Effector CD4-positive, alpha-beta T cell (primary cell): ENCODE measurements around the gene RAB34.
A peak's percentile ranks its signal among the peaks of the same experiment; 100 is the strongest.

Source experiments
- DNase-seq: peaks from one replicate; pipeline ENCODE4 v3.0.0-alpha.2; 2020

RAB34 gene

GRCh38 chr17:28710861-28711722, 6.6 kb downstream of the RAB34 start:
- peak; percentile 83 for DNase-seq

GRCh38 chr17:28707339-28707720, 10.3 kb downstream of the RAB34 start:
- DNase-seq: no peak

DNA sequence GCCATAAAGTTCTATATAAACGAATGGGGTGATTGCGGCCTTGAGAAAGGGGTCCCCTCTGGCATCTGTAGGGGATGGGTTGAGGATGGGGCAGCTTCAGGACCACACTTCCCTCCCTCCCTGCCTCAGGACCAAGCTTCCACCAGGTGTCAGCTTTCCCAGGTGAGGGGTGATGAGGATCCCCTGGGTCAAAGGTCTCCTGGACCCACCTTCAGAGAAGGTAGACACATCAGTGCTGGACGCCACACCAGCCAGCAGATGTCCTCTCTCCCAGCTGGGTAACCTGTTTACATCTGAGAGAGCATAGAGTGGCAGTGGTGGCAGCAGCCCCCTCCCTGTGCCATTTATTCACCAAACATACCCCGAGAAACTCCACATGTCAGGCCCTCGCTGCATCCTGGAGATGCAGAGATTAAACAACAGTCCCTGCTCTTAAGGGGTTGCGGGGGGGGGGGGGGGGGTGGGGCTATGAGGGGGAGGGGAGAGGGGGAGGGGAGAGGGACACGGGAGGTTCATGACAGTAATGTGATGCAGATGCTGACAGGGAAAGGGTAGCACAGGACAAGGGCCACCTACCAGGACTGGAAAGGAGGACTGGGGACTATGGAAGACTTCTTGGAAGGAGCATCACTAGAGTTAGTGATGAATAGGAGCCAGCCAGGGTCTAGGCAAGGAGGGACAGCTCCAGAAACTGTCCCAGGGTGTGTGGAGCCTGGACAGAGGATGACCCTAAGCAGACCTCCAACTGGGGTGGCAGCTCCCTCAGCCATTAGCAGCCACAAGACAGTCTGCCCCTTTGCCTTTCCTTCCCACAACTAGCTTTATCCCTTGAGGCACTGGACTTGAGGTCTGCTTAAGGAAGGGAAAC, 11.0 kb downstream of the RAB34 start:
- DNase-seq: no peak

- no peak for DNase-seq
Measured at GRCh38 chr17:28705728-28706334, 11.8 kb downstream of the RAB34 start.

DNA sequence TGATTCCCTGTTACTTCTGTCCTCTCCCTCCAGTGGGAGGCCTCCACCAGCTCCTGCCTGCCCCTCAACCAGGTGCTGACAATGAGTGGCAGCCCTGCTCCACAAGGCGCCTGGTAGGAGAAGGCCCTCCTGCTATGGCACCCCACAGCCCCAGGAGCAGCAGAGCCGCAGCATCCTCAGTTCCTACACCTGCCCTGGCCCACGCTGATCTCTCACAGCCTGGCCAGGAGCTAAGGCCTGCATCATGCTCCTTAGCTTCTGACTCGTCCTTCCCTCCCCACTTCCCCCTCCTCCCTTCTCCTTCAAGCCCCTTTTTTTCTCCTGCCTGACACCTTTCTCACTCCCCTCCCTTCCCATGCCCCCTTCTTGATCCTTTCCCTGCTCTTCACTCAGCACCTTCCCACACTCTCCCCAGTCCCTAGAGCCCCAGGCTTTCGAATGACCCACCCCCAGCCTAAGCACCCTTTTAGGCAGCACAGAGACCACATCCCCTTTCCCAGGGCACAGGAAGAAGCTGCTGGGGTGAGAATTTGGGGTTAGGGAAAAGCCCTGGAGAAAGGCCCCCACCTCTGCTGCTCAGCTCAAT, 12.5 kb downstream of the RAB34 start:
- DNase-seq: no peak

- no peak for DNase-seq
Measured at GRCh38 chr17:28704219-28704858, 13.3 kb downstream of the RAB34 start.

DNA sequence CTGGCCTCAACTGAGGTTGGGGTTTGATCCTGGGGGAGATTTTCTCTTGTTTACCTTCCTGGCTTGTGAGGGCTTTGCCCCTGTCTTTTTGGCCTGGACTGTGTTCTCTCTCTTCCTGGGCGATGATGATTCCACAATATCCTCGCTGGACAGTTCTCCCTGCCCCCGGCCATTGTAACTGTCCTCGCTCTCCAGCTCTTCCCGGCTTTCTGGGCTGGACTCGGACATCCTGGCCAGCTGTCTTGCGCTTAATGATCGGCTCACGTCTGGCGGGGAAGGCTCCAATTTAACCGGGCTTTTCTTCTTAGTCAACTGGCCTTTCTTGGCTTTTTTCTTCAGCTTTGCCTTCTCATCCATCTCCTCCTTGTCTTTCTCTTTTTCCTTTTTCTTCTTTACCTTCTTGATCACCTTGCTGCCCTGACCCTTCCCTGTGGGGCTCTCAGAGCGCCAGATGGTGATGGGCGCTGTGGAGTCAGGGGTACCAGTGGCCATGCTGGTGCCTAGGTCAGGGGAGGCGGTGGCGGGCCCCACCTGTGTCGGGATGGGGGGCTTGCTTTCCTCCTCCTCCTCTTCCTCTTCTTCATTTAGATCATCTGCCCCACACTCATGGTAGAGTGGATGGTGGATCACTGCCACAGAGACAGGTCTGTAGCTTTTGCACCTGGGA, 14.0 kb downstream of the RAB34 start:
- DNase-seq: no peak

DNA sequence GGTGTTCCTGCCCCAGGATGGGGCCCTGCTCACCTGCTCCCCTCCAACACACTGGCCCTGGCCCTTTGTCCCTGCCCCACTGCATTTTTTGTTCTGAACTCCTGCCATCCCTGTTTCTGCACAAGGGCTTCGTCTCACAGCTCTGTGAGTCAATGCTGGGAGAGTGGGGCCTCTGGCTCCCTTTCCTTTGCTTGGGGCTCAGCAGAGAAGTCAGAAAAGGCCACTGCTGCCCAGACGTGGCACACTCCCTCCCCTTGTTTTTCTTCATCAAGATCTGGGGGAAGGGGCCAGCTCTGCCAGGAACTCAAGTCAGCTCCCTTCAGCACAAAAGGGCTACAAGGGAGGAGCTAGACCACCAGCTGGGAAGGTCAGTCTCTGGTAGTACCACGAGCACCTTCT, 14.9 kb downstream of the RAB34 start:
- no peak for DNase-seq

DNA sequence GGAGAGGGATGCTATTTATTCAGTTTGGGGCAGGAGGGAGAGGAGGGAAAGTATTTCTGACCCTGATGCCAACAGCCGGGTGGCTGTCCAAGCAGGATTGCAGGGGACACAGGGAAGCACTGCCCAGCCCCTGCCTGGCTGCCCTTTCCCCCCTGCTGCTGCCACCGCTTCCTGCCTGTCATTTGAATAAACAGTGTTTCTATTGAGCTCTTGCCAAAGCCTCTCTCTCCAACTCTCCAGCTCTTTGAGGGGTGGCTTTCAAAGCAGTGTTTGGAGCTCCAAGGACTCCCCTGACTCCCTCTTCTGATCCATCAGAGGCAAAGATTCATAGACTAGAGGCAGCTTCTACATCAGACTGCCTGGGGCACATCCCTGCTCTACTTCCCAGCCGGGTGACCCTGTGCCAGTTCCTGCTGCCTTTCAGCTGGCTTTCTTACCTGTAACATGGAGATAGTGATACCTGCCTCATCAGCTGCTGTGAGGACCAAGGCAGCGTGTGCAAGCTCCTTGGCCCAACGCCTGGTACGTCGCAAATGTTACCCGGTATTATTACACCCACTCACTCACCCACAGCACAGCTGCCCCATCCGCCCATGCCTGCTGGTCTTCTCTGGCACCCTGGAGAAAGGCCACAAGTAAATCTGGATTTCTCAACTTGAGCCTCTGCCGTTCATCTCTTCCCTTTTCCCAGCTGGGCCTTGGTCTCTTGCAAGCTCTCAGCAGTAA, 15.5 kb downstream of the RAB34 start:
- no peak for DNase-seq

DNA sequence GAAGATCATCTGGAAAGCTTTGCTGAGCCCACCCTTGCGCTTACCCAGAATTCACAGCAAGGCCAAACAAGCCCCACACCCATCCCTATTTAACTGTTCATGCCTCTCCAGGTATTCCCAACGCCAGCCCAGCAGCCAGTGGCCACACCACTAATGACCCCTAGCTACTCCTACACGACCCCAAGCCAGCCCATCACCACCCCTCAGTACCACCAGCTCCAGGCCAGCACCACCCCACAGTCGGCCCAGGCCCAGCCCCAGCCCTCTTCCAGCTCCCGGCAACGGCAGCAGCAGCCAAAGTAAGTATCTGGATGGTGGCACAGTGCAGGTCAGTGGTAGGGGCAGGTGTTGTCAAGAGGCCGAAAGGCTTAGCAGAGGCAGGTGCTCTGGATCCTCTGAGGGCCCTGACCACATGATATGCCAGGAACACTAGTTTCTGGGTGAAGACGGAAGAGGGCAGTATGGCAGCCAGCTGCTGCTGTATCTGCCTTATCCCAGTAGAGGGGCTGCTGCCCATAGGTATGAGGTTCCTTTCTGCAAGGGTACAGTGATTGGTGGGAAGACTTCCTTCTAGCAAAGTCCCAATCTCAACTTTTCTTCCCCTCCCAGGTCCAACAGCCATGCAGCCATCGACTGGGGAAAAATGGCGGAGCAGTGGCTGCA, 16.7 kb downstream of the RAB34 start:
- no peak for DNase-seq

GRCh38 chr17:28700278-28700677, 17.4 kb downstream of the RAB34 start:
- no peak for DNase-seq

- DNase-seq: no peak
Measured at GRCh38 chr17:28698253-28698941, 19.3 kb downstream of the RAB34 start.

- DNase-seq: no peak
Measured at GRCh38 chr17:28693869-28694268, 23.8 kb downstream of the RAB34 start.

DNA sequence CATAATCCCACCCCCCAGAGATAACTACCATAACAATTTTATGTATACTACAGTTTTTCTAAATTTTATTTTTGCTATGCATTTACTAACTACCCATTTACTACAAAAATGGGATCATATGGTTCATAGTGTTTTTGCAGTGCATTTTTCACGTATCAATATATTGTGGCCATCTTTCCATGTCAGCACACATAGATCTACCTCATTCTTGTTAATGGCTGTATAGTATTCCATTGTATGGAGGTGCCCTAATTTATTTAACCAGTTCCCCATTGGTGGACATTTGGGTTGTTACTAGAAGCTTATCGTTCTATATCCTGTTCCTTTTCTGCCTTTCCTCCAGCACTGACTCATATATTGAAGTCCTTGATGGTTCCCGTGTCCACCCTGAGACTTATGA, 28.7 kb downstream of the RAB34 start:
- DNase-seq: no peak

GRCh38 chr17:28688481-28688880, 29.2 kb downstream of the RAB34 start:
- no peak for DNase-seq

DNA sequence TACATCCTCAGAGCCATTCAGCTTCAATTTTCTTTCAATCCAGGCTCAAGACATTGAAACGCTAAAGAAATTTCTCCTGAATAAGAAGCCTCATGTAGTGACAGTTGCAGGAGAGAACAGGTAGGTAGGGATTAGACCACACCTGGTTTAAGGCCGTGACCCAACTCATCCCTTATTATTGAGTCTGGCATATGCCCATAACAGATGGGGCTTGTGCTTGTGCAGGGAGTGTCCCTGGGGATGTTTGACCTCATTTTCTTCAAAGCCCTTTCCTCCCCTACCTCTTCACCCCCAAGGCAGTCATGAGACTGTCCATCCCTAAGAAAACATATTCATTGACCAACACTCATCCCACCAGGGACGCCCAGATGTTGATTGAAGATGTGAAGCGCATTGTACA, 31.4 kb downstream of the RAB34 start:
- DNase-seq: no peak

DNA sequence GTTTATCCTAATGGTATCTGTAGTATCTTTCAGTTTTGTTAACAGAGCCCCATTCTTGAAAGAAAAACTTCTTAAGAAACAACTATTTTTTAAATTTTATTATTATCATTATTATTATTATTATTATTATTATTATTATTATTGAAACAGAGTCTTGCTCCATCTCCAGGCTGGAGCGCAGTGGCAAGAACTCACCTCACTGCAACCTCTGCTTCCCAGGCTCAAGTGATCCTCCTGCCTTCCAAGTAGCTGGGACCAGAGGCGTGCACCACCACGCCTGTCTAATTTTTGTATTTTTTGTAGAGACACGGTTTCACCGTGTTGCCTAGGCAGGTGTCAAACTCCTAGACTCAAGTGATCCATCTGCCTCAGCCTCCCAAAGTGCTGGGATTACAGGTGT, 32.3 kb downstream of the RAB34 start:
- DNase-seq: no peak

GRCh38 chr17:28684963-28685362, 32.7 kb downstream of the RAB34 start:
- DNase-seq: no peak

DNA sequence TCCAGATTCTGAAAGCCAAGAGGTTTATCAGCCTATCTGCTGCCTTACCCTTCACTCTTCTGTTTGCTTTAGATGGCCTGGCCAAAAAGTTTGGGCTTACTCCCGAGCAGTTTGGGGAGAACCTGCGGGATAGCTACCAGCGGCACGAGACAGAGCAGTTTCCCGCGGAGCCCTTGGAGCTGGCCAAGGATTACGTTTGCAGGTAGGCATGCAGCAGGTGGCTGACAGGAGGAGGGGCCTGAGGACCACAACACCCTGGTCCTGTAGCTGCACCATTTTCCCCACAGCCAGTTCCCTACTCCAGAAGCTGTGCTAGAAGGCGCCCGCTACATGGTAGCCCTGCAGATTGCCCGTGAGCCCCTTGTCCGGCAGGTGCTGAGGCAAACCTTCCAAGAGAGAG, 35.0 kb downstream of the RAB34 start:
- no peak for DNase-seq

DNA sequence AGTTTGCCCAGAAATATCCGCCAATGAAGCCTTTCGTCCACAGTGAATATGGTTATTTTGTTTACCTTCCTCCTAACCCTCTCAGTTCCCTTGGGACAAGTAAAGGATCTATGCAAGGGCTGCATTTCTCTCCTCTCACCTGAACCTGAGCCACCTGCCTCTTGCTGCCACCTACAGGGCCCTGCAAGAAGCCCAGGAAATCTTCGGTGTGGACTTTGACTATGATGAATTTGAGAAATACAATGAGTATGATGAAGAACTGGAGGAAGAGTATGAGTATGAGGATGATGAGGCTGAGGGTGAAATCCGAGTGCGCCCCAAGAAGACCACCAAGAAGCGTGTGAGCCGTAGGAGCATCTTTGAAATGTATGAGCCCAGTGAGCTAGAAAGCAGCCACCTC, 41.7 kb downstream of the RAB34 start:
- DNase-seq: no peak
